Ishikawa (cell line): Measurements from ENCODE around the gene KIF5C.

Experiments
- CEBPB ChIP-seq: IDR thresholded peaks from 2 replicates; pipeline ENCODE4 v1.6.1; 2012
- FOXM1 ChIP-seq: IDR thresholded peaks from 2 replicates; pipeline ENCODE4 v1.6.1; 2012; ENCODE audit warnings: low read depth, borderline replicate concordance
- MAX ChIP-seq: IDR thresholded peaks from 2 replicates; pipeline ENCODE4 v1.6.1; 2012
- RAD21 ChIP-seq: IDR thresholded peaks from 2 replicates; pipeline ENCODE4 v1.6.1; 2012; ENCODE audit warnings: low read depth
- REST ChIP-seq: IDR thresholded peaks from 2 replicates; pipeline ENCODE4 v1.6.1; 2012; ENCODE audit warnings: low read depth, mild to moderate bottlenecking
- TAF1 ChIP-seq: IDR thresholded peaks from 2 replicates; pipeline ENCODE4 v1.6.1; 2012; ENCODE audit warnings: low read depth, mild to moderate bottlenecking
- TEAD4 ChIP-seq: IDR thresholded peaks from 2 replicates; pipeline ENCODE4 v1.6.1; 2012
- YY1 ChIP-seq: IDR thresholded peaks from 2 replicates; pipeline ENCODE4 v1.6.1; 2012; ENCODE audit warnings: low read depth

- TF ChIP-seq REST, result no peak
- no peak for TF ChIP-seq TAF1
- no peak for TF ChIP-seq YY1
- no peak for TF ChIP-seq RAD21
- TF ChIP-seq FOXM1, result no peak
- no peak for TF ChIP-seq CEBPB
- no peak for TF ChIP-seq MAX
- TF ChIP-seq TEAD4, result no peak
These were observed 2.3 kb downstream of the KIF5C start for GRCh38 chr2:148877403-148877740.
